H9 (cell line): ENCODE data around the gene LGR5. TPM values are rescaled to one million over a fixed set of nuclear protein-coding genes. Genes with fewer than 3 reads are reported as not detected.

Experiments
- DNase-seq: peaks from one replicate; pipeline ENCODE4 v3.0.0-alpha.2; 2017
- H2AFZ ChIP-seq: one replicate; pipeline ENCODE4 v1.6.1; 2013; ENCODE audit warnings: mild to moderate bottlenecking, low read length, control low read depth, moderate library complexity
- H2AK5ac ChIP-seq: 2 replicates; pipeline ENCODE4 v1.6.1; 2013; ENCODE audit warnings: low read length, control low read depth, mixed read lengths; ENCODE audit not compliant: insufficient read length
- H2BK120ac ChIP-seq: one replicate; pipeline ENCODE4 v1.6.1; 2013; ENCODE audit warnings: low read depth, mild to moderate bottlenecking, low read length, control low read depth, inconsistent platforms; ENCODE audit not compliant: poor library complexity, severe bottlenecking
- H2BK12ac ChIP-seq: 2 replicates; pipeline ENCODE4 v1.6.1; 2013; ENCODE audit warnings: low read length, control low read depth, mixed read lengths, low read depth; ENCODE audit not compliant: insufficient read length
- H2BK15ac ChIP-seq: 2 replicates; pipeline ENCODE4 v1.6.1; 2013; ENCODE audit warnings: low read depth, low read length, control low read depth
- H2BK20ac ChIP-seq: one replicate; pipeline ENCODE4 v1.6.1; 2013; ENCODE audit warnings: low read depth, mild to moderate bottlenecking, low read length, control low read depth, inconsistent platforms; ENCODE audit not compliant: poor library complexity, severe bottlenecking
- H2BK5ac ChIP-seq: 2 replicates; pipeline ENCODE4 v1.6.1; 2013; ENCODE audit warnings: low read length, control low read depth, mixed read lengths; ENCODE audit not compliant: insufficient read length
- H3K14ac ChIP-seq: 2 replicates; pipeline ENCODE4 v1.6.1; 2013; ENCODE audit warnings: low read length, control low read depth; ENCODE audit not compliant: insufficient read depth
- H3K18ac ChIP-seq: 2 replicates; pipeline ENCODE4 v1.6.1; 2013; ENCODE audit warnings: low read depth, mild to moderate bottlenecking, mixed read lengths, low read length, control low read depth; ENCODE audit not compliant: insufficient read length
- H3K23ac ChIP-seq: 2 replicates; pipeline ENCODE4 v1.6.1; 2013; ENCODE audit warnings: low read length, control low read depth, mixed read lengths, low read depth; ENCODE audit not compliant: insufficient read length
- H3K23me2 ChIP-seq: 2 replicates; pipeline ENCODE4 v1.6.1; 2013; ENCODE audit warnings: low read depth, mild to moderate bottlenecking, mixed read lengths, low read length, control low read depth; ENCODE audit not compliant: insufficient read length, poor library complexity, severe bottlenecking
- H3K27ac ChIP-seq: 2 replicates; pipeline ENCODE4 v1.5.1; 2013; ENCODE audit warnings: low read length, control low read depth, mixed read lengths, low read depth; ENCODE audit not compliant: insufficient read length
- H3K27me3 ChIP-seq: 2 replicates; pipeline ENCODE4 v1.6.1; 2013; ENCODE audit warnings: low read length, control low read depth, inconsistent platforms; ENCODE audit not compliant: insufficient read depth
- H3K4ac ChIP-seq: 2 replicates; pipeline ENCODE4 v1.6.1; 2013; ENCODE audit warnings: low read depth, mild to moderate bottlenecking, control low read depth, inconsistent platforms, low read length, moderate library complexity
- H3K4me1 ChIP-seq: 2 replicates; pipeline ENCODE4 v1.6.1; 2013; ENCODE audit warnings: low read length, control low read depth, inconsistent platforms; ENCODE audit not compliant: insufficient read depth
- H3K4me2 ChIP-seq: 2 replicates; pipeline ENCODE4 v1.6.1; 2013; ENCODE audit warnings: low read length, control low read depth, mixed read lengths; ENCODE audit not compliant: insufficient read length, insufficient read depth
- H3K56ac ChIP-seq: 2 replicates; pipeline ENCODE4 v1.6.1; 2013; ENCODE audit warnings: low read depth, mild to moderate bottlenecking, mixed read lengths, low read length, control low read depth; ENCODE audit not compliant: insufficient read length
- H3K79me1 ChIP-seq: 2 replicates; pipeline ENCODE4 v1.6.1; 2013; ENCODE audit warnings: low read depth, mild to moderate bottlenecking, moderate library complexity, low read length, control low read depth, inconsistent platforms; ENCODE audit not compliant: insufficient read depth, poor library complexity, severe bottlenecking
- H3K79me2 ChIP-seq: 2 replicates; pipeline ENCODE4 v1.6.1; 2013; ENCODE audit warnings: low read length, control low read depth, inconsistent platforms; ENCODE audit not compliant: insufficient read depth
- H3K9ac ChIP-seq: 2 replicates; pipeline ENCODE4 v1.6.1; 2013; ENCODE audit warnings: low read length, control low read depth, mixed read lengths; ENCODE audit not compliant: insufficient read length; ENCODE audit errors: extremely low read depth
- H3K9me3 ChIP-seq: one replicate; pipeline ENCODE4 v1.6.1; 2013; ENCODE audit warnings: low read depth, low read length, inconsistent platforms; ENCODE audit not compliant: control insufficient read depth
- H3T11ph ChIP-seq: one replicate; pipeline ENCODE4 v1.6.1; 2013; ENCODE audit warnings: mild to moderate bottlenecking, low read length, control low read depth, inconsistent platforms
- H4K20me1 ChIP-seq: one replicate; pipeline ENCODE4 v1.6.1; 2013; ENCODE audit not compliant: control insufficient read depth, insufficient read length, insufficient read depth
- H4K5ac ChIP-seq: 2 replicates; pipeline ENCODE4 v1.6.1; 2013; ENCODE audit warnings: low read depth, mild to moderate bottlenecking, mixed read lengths, low read length, control low read depth; ENCODE audit not compliant: insufficient read length
- H4K8ac ChIP-seq: replicated peaks from 2 replicates; pipeline ENCODE4 v1.6.1; 2013; ENCODE audit warnings: low read length, control low read depth, mixed read lengths, low read depth; ENCODE audit not compliant: insufficient read length
- H4K91ac ChIP-seq: 2 replicates; pipeline ENCODE4 v1.6.1; 2013; ENCODE audit warnings: low read depth, mild to moderate bottlenecking, moderate library complexity, mixed read lengths, low read length, control low read depth; ENCODE audit not compliant: insufficient read length
- H3K27ac Mint-ChIP-seq, 3 experiments: 2 replicates in 2 of 3; 3 replicates in 1 of 3; pipeline ENCODE4 v1.8.0; 2020 to 2021; ENCODE audit warnings: mixed read lengths in 3 of 3, mild to moderate bottlenecking in 1 of 3, moderate library complexity in 1 of 3
- H3K27me3 Mint-ChIP-seq: 2 replicates; pipeline ENCODE4 v1.8.0; 2021; ENCODE audit warnings: low read depth, mild to moderate bottlenecking, moderate library complexity, mixed read lengths
- H3K36me3 Mint-ChIP-seq, 3 experiments: 2 replicates in 2 of 3; 3 replicates in 1 of 3; pipeline ENCODE4 v1.8.0; 2020 to 2021; ENCODE audit warnings: low read depth in 3 of 3, mixed read lengths in 3 of 3; ENCODE audit not compliant: insufficient read depth in 1 of 3
- H3K4me1 Mint-ChIP-seq, 2 experiments: 2 replicates each; pipeline ENCODE4 v1.8.0; 2020; ENCODE audit warnings: mixed read lengths in 2 of 2
- H3K4me3 Mint-ChIP-seq, 2 experiments: 2 replicates in 1 of 2; 3 replicates in 1 of 2; pipeline ENCODE4 v1.8.0; 2020 to 2021; ENCODE audit warnings: mild to moderate bottlenecking in 2 of 2, mixed read lengths in 2 of 2, moderate library complexity in 1 of 2
- H3K9me3 Mint-ChIP-seq, 2 experiments: 2 replicates in 1 of 2; 3 replicates in 1 of 2; pipeline ENCODE4 v1.8.0; 2020; ENCODE audit warnings: mild to moderate bottlenecking in 2 of 2, mixed read lengths in 2 of 2, moderate library complexity in 1 of 2
- WGBS: extraction: QIAGEN DNeasy Blood & Tissue Kit; methylation state at CpG from one replicate; pipeline ENCODE4 v1.1.7; 2013; ENCODE audit warnings: missing lambda C conversion rate, low lambda C conversion rate, mixed read lengths; ENCODE audit not compliant: insufficient read length; ENCODE audit errors: extremely low coverage; 5-methylcytosine and 5-hydroxymethylcytosine counted together
- total RNA-seq: library from RNA; stranded (reverse); gene quantifications from 2 replicates; pipeline ENCODE4 v1.2.1, GENCODE V29; 2021
- TF ChIP-seq, protein P1 (sequence below): fragments of 200-600 bp; sonication (generic); conservative IDR thresholded peaks from 3 replicates; pipeline ENCODE4 v1.8.0; 2021; ENCODE audit warnings: antibody characterized with exemption, mild to moderate bottlenecking

Gene LGR5
- total RNA-seq, 1 experiment from 2014 or later = 0.09 TPM

DNA sequence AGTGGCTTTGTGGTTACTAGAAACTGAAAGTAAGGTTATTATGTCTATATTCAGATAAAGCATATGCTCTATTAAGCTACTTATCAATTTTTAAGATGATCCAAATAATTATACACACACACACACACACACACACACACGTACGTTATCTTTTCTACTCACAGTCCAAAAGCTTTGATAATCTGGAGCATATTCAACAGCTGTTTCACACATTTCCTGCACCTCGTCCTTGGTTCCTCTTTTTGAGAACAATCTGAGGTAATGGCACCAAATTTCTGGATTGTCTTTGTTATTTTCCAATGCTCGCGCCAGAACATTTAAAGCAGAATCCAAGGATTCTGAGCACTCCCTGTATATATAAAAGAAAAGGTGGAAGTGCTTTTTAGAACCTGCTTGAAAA, 186.5 kb downstream of the LGR5 start:
- Histone ChIP-seq H3K56ac (no peak overlapping the region), H2BK120ac (no peak overlapping the region), H3K79me2 (no peaks in the 10 kb centered on the region), H4K5ac (no peak overlapping the region), H3K27me3 (no peaks in the 10 kb centered on the region), H3T11ph (no peak overlapping the region), H2BK15ac (no peak overlapping the region), H4K91ac (no peak overlapping the region), H2BK12ac (no peak overlapping the region), H3K23me2 (no peaks in the 10 kb centered on the region), H3K4me1 (no peaks in the 10 kb centered on the region), H4K20me1 (no peaks in the 10 kb centered on the region), H3K23ac (no peak overlapping the region), H3K14ac (no peak overlapping the region), H3K18ac (no peak overlapping the region), H3K4me2 (no peak overlapping the region), H2AK5ac (no peak overlapping the region), H3K79me1 (no peaks in the 10 kb centered on the region), H3K9me3 (no peaks in the 10 kb centered on the region), H4K8ac (no peak overlapping the region), H3K4ac (no peak overlapping the region), H3K27ac (no peak overlapping the region), H2AFZ (no peak overlapping the region), H3K9ac (no peak overlapping the region), H2BK5ac (no peak overlapping the region), H2BK20ac (no peak overlapping the region)
- Mint-ChIP-seq H3K36me3 (peaks cover 19 to 84% (median 76%) of the 10 kb centered on the region in 3 experiments), H3K27ac (no peak overlapping the region), H3K4me3 (no peak overlapping the region), H3K4me1 (0 out of 4 replicates have a peak, but pooled peaks cover 0 to 5% of the 10 kb centered on the region in 2 experiments), H3K27me3 (no peaks in the 10 kb centered on the region), H3K9me3 (no peaks in the 10 kb centered on the region)
- WGBS = no CpG with 5 or more reads among the region's 5 CpGs
- TF ChIP-seq, protein P1, sequence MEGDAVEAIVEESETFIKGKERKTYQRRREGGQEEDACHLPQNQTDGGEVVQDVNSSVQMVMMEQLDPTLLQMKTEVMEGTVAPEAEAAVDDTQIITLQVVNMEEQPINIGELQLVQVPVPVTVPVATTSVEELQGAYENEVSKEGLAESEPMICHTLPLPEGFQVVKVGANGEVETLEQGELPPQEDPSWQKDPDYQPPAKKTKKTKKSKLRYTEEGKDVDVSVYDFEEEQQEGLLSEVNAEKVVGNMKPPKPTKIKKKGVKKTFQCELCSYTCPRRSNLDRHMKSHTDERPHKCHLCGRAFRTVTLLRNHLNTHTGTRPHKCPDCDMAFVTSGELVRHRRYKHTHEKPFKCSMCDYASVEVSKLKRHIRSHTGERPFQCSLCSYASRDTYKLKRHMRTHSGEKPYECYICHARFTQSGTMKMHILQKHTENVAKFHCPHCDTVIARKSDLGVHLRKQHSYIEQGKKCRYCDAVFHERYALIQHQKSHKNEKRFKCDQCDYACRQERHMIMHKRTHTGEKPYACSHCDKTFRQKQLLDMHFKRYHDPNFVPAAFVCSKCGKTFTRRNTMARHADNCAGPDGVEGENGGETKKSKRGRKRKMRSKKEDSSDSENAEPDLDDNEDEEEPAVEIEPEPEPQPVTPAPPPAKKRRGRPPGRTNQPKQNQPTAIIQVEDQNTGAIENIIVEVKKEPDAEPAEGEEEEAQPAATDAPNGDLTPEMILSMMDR = no peak
- no peak for DNase-seq
